ENCODE measurements around the gene CDHR3. TPM values are rescaled to one million over a fixed set of nuclear protein-coding genes. Genes with fewer than 3 reads are reported as not detected.
"Not testable (repeated sequence)": the region's sequence is repeated elsewhere in the genome, so short reads cannot be mapped to it uniquely, and the experiment has no call there.

The CDHR3 gene
- total and polyA plus RNA-seq, 8 donors, result 0.86 to 3.7 (median 1.9) TPM

GRCh38 chr7:105943486-105943885, 19.6 kb upstream of the CDHR3 start:
- FAIRE-seq, result no peak
- ATAC-seq, result no peak
- H3K4me3 ChIP-seq, result no peak overlapping the region
- no peaks in the 10 kb centered on the region for H3K36me3 ChIP-seq
- intact Hi-C loops (cut with DNase I), result no loop called here
- TF ChIP-seq CTCF (IDR thresholded peaks at IDR 0.05), result no peak
- H3K27ac ChIP-seq, result no peak overlapping the region
- H3K9me3 ChIP-seq, result no peaks in the 10 kb centered on the region
- no peak for DNase-seq
- 84 to 86% methylated on average over 2 of the region's 2 CpGs for WGBS, 2 donors
- no peaks in the 10 kb centered on the region for H3K4me1 ChIP-seq
- H3K27me3 ChIP-seq, result no peaks in the 10 kb centered on the region

GRCh38 chr7:105945848-105946247, 17.2 kb upstream of the CDHR3 start:
- H3K27me3 ChIP-seq, result no peaks in the 10 kb centered on the region
- TF ChIP-seq CTCF (IDR thresholded peaks at IDR 0.05), result no peak
- ATAC-seq, result no peak
- WGBS, 2 donors, result 82 to 95% methylated on average over 9 of the region's 9 CpGs
- H3K4me3 ChIP-seq, result no peak overlapping the region
- H3K4me1 ChIP-seq, result no peaks in the 10 kb centered on the region
- no peak for FAIRE-seq
- DNase-seq, result no peak
- no peak overlapping the region for H3K27ac ChIP-seq
- no peaks in the 10 kb centered on the region for H3K9me3 ChIP-seq
- H3K36me3 ChIP-seq, result no peaks in the 10 kb centered on the region
- intact Hi-C loops (cut with DNase I), result no loop called here

- Histone ChIP-seq H3K27me3 (no peaks in the 10 kb centered on the region), H3K36me3 (no peaks in the 10 kb centered on the region), H3K4me3 (no peak overlapping the region), H3K27ac (no peak overlapping the region), H3K9me3 (no peaks in the 10 kb centered on the region), H3K4me1 (no peaks in the 10 kb centered on the region)
- no peak for TF ChIP-seq CTCF (IDR thresholded peaks at IDR 0.05)
- FAIRE-seq (no peak), ATAC-seq (no peak), DNase-seq (no peak)
- 84 to 90% methylated on average over 2 of the region's 2 CpGs for WGBS, 2 donors
- intact Hi-C loops (cut with DNase I), result no loop called here
These were observed 11.5 kb upstream of the CDHR3 start for GRCh38 chr7:105951597-105951996.

- ATAC-seq (no peak), DNase-seq (no peak), FAIRE-seq (no peak)
- Histone ChIP-seq H3K4me3 (no peak overlapping the region), H3K4me1 (no peaks in the 10 kb centered on the region), H3K27ac (no peak overlapping the region), H3K36me3 (no peaks in the 10 kb centered on the region), H3K9me3 (no peaks in the 10 kb centered on the region), H3K27me3 (no peaks in the 10 kb centered on the region)
- intact Hi-C loops (cut with DNase I), result no loop called here
- no peak for TF ChIP-seq CTCF (IDR thresholded peaks at IDR 0.05)
- WGBS, 2 donors, result 72 to 84% methylated on average over 15 of the region's 15 CpGs
These were observed 10.0 kb upstream of the CDHR3 start for GRCh38 chr7:105952917-105953595.

GRCh38 chr7:105954711-105955110, 8.4 kb upstream of the CDHR3 start:
- TF ChIP-seq CTCF (IDR thresholded peaks at IDR 0.05), result no peak
- no peak overlapping the region for H3K27ac ChIP-seq
- no peaks in the 10 kb centered on the region for H3K9me3 ChIP-seq
- intact Hi-C loops (cut with DNase I), result no loop called here
- H3K4me3 ChIP-seq, result no peak overlapping the region
- DNase-seq, result no peak
- H3K36me3 ChIP-seq, result no peaks in the 10 kb centered on the region
- no peak for ATAC-seq
- no peaks in the 10 kb centered on the region for H3K27me3 ChIP-seq
- no peak for FAIRE-seq
- 77 to 80% methylated on average over 3 of the region's 3 CpGs for WGBS, 2 donors
- no peaks in the 10 kb centered on the region for H3K4me1 ChIP-seq

GRCh38 chr7:105955651-105956466, 7.2 kb upstream of the CDHR3 start:
- H3K4me1 ChIP-seq; H3K4me3 ChIP-seq; H3K36me3 ChIP-seq; intact Hi-C loops (cut with DNase I); H3K9me3 ChIP-seq; H3K27me3 ChIP-seq; FAIRE-seq; H3K27ac ChIP-seq: not testable (repeated sequence)
- DNase-seq, result peak in 1 of 6 donors; percentile 60
- WGBS, 2 donors, result 72 to 75% methylated on average over 48 to 52 of the region's 52 CpGs
- ATAC-seq, result peak in 1 of 4 donors; percentile 36
